HEK293T (cell line): ENCODE measurements around the gene ZNRF1.
"Not testable (repeated sequence)": the region's sequence is repeated elsewhere in the genome, so short reads cannot be mapped to it uniquely, and the experiment has no call there.

Source experiments
- ELF4 ChIP-seq: fragments of 450-650 bp; IDR thresholded peaks from 2 replicates; pipeline ENCODE4 v1.6.1; 2017; ENCODE audit warnings: antibody characterized with exemption
- FOXK2 ChIP-seq: fragments of 450-650 bp; IDR thresholded peaks from 2 replicates; pipeline ENCODE4 v1.6.1; 2016; ENCODE audit warnings: mild to moderate bottlenecking
- HDGF ChIP-seq: fragments of 450-650 bp; IDR thresholded peaks from 2 replicates; pipeline ENCODE4 v1.6.1; 2017; ENCODE audit warnings: antibody characterized with exemption, borderline replicate concordance
- L3MBTL2 ChIP-seq: fragments of 450-650 bp; conservative IDR thresholded peaks from 2 replicates; pipeline ENCODE4 v1.6.1; 2016; ENCODE audit warnings: mild to moderate bottlenecking
- NFRKB ChIP-seq: fragments of 450-650 bp; IDR thresholded peaks from 2 replicates; pipeline ENCODE4 v1.6.1; 2016; ENCODE audit warnings: mild to moderate bottlenecking, moderate library complexity
- SP1 ChIP-seq: fragments of 450-650 bp; IDR thresholded peaks from 2 replicates; pipeline ENCODE4 v1.6.1; 2017
- TARDBP ChIP-seq: fragments of 450-650 bp; IDR thresholded peaks from 2 replicates; pipeline ENCODE4 v1.6.1; 2016
- ZNF384 ChIP-seq: fragments of 450-650 bp; IDR thresholded peaks from 2 replicates; pipeline ENCODE4 v1.6.1; 2016

- not testable (repeated sequence) for TF ChIP-seq ELF4, L3MBTL2, TARDBP, FOXK2, SP1, ZNF384, NFRKB, HDGF
Measured at GRCh38 chr16:75016451-75017081, 17.7 kb downstream of the ZNRF1 start.
